ENCODE results near the gene DMD. TPM values are rescaled to one million over a fixed set of nuclear protein-coding genes. Genes with fewer than 3 reads are reported as not detected.

DMD gene
- total and polyA plus RNA-seq, 2 donors (not counting 1 experiment from before 2014, with no cell fraction given): 5.1 to 7.2 TPM

DNA sequence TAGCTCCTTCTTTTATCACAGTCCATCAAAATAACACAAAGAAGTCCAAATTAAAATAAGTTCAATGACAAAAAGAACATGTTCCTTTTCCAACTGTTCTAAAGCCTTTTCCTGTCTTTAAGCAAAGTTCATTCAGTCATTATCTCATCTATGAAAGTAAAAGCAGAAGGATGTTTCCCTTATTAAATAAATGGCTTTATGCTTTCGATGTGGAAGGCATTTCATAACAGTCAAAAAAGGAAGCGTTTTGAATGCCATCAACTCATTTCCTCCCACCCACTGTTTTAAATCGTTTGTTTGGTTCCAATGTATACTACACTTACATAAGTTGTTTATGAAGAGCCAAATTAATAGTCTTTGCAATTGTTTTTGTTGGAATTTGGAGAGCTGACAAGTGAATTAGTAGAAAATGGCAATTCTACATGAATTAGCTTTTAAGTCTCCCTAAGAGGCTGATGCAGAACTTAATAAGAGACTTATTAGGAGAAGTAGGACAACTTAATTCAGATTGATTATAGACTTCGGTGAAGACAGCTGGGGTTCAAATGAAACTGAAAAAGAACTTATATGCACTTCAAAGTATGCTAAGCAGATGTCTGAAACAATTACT lies 1746.9 kb downstream of the DMD start:
- H3K9ac ChIP-seq (ENCODE audit: insufficient read depth, low read length): no peak overlapping the region
- no peak overlapping the region for H3K27ac ChIP-seq (ENCODE audit: insufficient read depth, low read length)
- no peaks in the 10 kb centered on the region for H3K27me3 ChIP-seq (ENCODE audit: control insufficient read depth, insufficient read depth, low read length)
- H3K79me2 ChIP-seq (ENCODE audit: control insufficient read depth, insufficient read depth, low read length): no peaks in the 10 kb centered on the region
- no peak overlapping the region for H3K4me3 ChIP-seq (replicated peaks in 1 of 4; ENCODE audit: control extremely low read depth in 1 of 4, insufficient read depth in 1 of 4, low read depth in 3 of 4, low read length in 4 of 4)
- DNase-seq (ENCODE audit: low read depth in 2 of 2): no peak
- H2AFZ ChIP-seq (ENCODE audit: low read length): no peak overlapping the region
- TF ChIP-seq EZH2 (IDR thresholded peaks at IDR 0.05; ENCODE audit: low read length, missing control alignments): no peak
- TF ChIP-seq, protein P1, sequence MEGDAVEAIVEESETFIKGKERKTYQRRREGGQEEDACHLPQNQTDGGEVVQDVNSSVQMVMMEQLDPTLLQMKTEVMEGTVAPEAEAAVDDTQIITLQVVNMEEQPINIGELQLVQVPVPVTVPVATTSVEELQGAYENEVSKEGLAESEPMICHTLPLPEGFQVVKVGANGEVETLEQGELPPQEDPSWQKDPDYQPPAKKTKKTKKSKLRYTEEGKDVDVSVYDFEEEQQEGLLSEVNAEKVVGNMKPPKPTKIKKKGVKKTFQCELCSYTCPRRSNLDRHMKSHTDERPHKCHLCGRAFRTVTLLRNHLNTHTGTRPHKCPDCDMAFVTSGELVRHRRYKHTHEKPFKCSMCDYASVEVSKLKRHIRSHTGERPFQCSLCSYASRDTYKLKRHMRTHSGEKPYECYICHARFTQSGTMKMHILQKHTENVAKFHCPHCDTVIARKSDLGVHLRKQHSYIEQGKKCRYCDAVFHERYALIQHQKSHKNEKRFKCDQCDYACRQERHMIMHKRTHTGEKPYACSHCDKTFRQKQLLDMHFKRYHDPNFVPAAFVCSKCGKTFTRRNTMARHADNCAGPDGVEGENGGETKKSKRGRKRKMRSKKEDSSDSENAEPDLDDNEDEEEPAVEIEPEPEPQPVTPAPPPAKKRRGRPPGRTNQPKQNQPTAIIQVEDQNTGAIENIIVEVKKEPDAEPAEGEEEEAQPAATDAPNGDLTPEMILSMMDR (conservative IDR thresholded peaks at IDR 0.05 in 1 of 2, IDR thresholded peaks at IDR 0.05 in 1 of 2; ENCODE audit: low read depth in 1 of 2, low read length in 2 of 2): no peak
- no peaks in the 10 kb centered on the region for H3K4me1 ChIP-seq (ENCODE audit: control insufficient read depth, extremely low read depth, insufficient read depth, low read length)
- H3K9me3 ChIP-seq (ENCODE audit: control insufficient read depth, insufficient read depth, low read depth, low read length): no peaks in the 10 kb centered on the region
- no peak overlapping the region for H3K4me2 ChIP-seq (ENCODE audit: extremely low read depth, insufficient read depth, low read length)
- no peaks in the 10 kb centered on the region for H4K20me1 ChIP-seq (ENCODE audit: control insufficient read depth, extremely low read depth, insufficient read depth, low read length)
- H3K36me3 ChIP-seq (ENCODE audit: control insufficient read depth, insufficient read depth, low read length): no peaks in the 10 kb centered on the region

DNA sequence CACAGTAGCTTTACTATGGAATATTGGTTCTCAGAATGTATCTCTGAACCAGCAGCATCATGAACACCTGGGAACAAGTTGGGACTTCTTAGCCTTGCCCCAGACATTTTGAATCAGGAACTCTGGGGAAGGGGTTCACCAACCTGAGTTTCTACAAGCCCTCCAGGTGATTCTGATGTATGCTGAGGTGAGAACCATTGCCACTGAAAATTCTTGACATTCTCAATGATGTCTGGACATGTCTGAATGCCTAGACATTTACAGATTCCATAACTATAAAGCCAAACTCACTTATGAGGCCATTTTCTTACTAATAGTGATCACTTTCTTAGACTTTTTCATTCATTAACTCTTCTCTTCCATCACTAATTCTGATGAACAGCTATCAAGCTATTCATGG lies 1750.1 kb downstream of the DMD start:
- DNase-seq (ENCODE audit: low read depth in 2 of 2): no peak
- H3K9ac ChIP-seq (ENCODE audit: insufficient read depth, low read length): no peak overlapping the region
- H3K4me2 ChIP-seq (ENCODE audit: extremely low read depth, insufficient read depth, low read length): no peak overlapping the region
- H4K20me1 ChIP-seq (ENCODE audit: control insufficient read depth, extremely low read depth, insufficient read depth, low read length): no peaks in the 10 kb centered on the region
- H3K36me3 ChIP-seq (ENCODE audit: control insufficient read depth, insufficient read depth, low read length): no peaks in the 10 kb centered on the region
- no peaks in the 10 kb centered on the region for H3K79me2 ChIP-seq (ENCODE audit: control insufficient read depth, insufficient read depth, low read length)
- no peak overlapping the region for H2AFZ ChIP-seq (ENCODE audit: low read length)
- no peaks in the 10 kb centered on the region for H3K27me3 ChIP-seq (ENCODE audit: control insufficient read depth, insufficient read depth, low read length)
- H3K4me1 ChIP-seq (ENCODE audit: control insufficient read depth, extremely low read depth, insufficient read depth, low read length): no peaks in the 10 kb centered on the region
- no peak overlapping the region for H3K4me3 ChIP-seq (replicated peaks in 1 of 4; ENCODE audit: control extremely low read depth in 1 of 4, insufficient read depth in 1 of 4, low read depth in 3 of 4, low read length in 4 of 4)
- H3K9me3 ChIP-seq (ENCODE audit: control insufficient read depth, insufficient read depth, low read depth, low read length): no peaks in the 10 kb centered on the region
- no peak overlapping the region for H3K27ac ChIP-seq (ENCODE audit: insufficient read depth, low read length)
- TF ChIP-seq, protein P1 (conservative IDR thresholded peaks at IDR 0.05 in 1 of 2, IDR thresholded peaks at IDR 0.05 in 1 of 2; ENCODE audit: low read depth in 1 of 2, low read length in 2 of 2): no peak
- no peak for TF ChIP-seq EZH2 (IDR thresholded peaks at IDR 0.05; ENCODE audit: low read length, missing control alignments)

DNA sequence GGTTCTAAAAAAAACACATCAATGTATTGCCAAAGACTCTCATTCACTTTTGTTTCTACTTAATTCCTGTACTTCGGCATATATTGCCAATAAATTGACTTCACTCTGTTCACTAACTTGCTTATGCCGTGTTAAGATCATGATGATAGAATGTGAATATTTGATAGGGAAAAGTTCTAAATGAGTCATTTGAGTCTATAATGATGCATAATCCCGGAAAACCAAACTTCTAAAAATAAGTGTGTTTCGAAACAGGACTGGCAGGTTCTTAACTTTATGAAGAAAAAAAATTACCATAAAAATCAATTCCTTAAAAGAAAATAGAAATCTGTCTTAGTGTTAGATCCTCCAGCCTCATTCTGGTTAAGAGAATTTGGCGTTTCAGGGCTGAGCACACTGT lies 1752.0 kb downstream of the DMD start:
- Histone ChIP-seq H3K9ac (ENCODE audit: insufficient read depth, low read length) (no peak overlapping the region), H3K4me2 (ENCODE audit: extremely low read depth, insufficient read depth, low read length) (no peak overlapping the region), H3K27ac (ENCODE audit: insufficient read depth, low read length) (no peak overlapping the region), H3K4me3 (replicated peaks in 1 of 4; ENCODE audit: control extremely low read depth in 1 of 4, insufficient read depth in 1 of 4, low read depth in 3 of 4, low read length in 4 of 4) (no peak overlapping the region), H3K4me1 (ENCODE audit: control insufficient read depth, extremely low read depth, insufficient read depth, low read length) (no peaks in the 10 kb centered on the region), H3K79me2 (ENCODE audit: control insufficient read depth, insufficient read depth, low read length) (no peaks in the 10 kb centered on the region), H4K20me1 (ENCODE audit: control insufficient read depth, extremely low read depth, insufficient read depth, low read length) (no peaks in the 10 kb centered on the region), H2AFZ (ENCODE audit: low read length) (no peak overlapping the region), H3K36me3 (ENCODE audit: control insufficient read depth, insufficient read depth, low read length) (no peaks in the 10 kb centered on the region), H3K27me3 (ENCODE audit: control insufficient read depth, insufficient read depth, low read length) (no peaks in the 10 kb centered on the region), H3K9me3 (ENCODE audit: control insufficient read depth, insufficient read depth, low read depth, low read length) (no peaks in the 10 kb centered on the region)
- no peak for TF ChIP-seq EZH2 (IDR thresholded peaks at IDR 0.05; ENCODE audit: low read length, missing control alignments)
- TF ChIP-seq, protein P1 (conservative IDR thresholded peaks at IDR 0.05 in 1 of 2, IDR thresholded peaks at IDR 0.05 in 1 of 2; ENCODE audit: low read depth in 1 of 2, low read length in 2 of 2): no peak
- peak; percentile 33 to 46 for DNase-seq (ENCODE audit: low read depth in 2 of 2)
